VCaP (cell line): Measurements from ENCODE around the gene STAM.

Experiments used
- H3K27ac ChIP-seq: fragments of 450-650 bp; 2 replicates; pipeline ENCODE4 v1.5.1; 2017
- CTCF ChIP-seq: fragments of 450-650 bp; conservative IDR thresholded peaks from 2 replicates; pipeline ENCODE4 v1.5.1; 2017; ENCODE audit warnings: mild to moderate bottlenecking, moderate library complexity

Gene STAM

GRCh38 chr10:17648243-17649035, 4.5 kb downstream of the STAM start:
- H3K27ac ChIP-seq: no peak overlapping the region
- TF ChIP-seq CTCF: no peak

- TF ChIP-seq CTCF: no peak
- H3K27ac ChIP-seq: no peak overlapping the region
These were observed 5.1 kb downstream of the STAM start for GRCh38 chr10:17649052-17649451.

- H3K27ac ChIP-seq: no peak overlapping the region
- no peak for TF ChIP-seq CTCF
These were observed 5.9 kb downstream of the STAM start for GRCh38 chr10:17649836-17650235.

- no peak overlapping the region for H3K27ac ChIP-seq
- no peak for TF ChIP-seq CTCF
These were observed 6.5 kb downstream of the STAM start for GRCh38 chr10:17650416-17650815.

GRCh38 chr10:17651896-17652295, 7.9 kb downstream of the STAM start:
- no peak for TF ChIP-seq CTCF
- H3K27ac ChIP-seq: no peak overlapping the region

- H3K27ac ChIP-seq: no peak overlapping the region
- TF ChIP-seq CTCF: no peak
These were observed 8.6 kb downstream of the STAM start for GRCh38 chr10:17652585-17652984.

- H3K27ac ChIP-seq: no peak overlapping the region
- TF ChIP-seq CTCF: no peak
These were observed 11.1 kb downstream of the STAM start for GRCh38 chr10:17655009-17655408.
